Stimulated activated naive CD8-positive, alpha-beta T cell treated with anti-CD3 and anti-CD28 coated beads, Interleukin-15, Interleukin-2, amounts not matched to agents 100 U/mL and 50 U/mL, for 24 hours (primary cell): ENCODE data around the gene PEAK3.
"Not testable (repeated sequence)": the region's sequence is repeated elsewhere in the genome, so short reads cannot be mapped to it uniquely, and the experiment has no call there.

ENCODE experiments used
- ATAC-seq: fragments of 150-1000 bp; cut with Tn5 transposase; one replicate; pipeline ENCODE4 v1.10.0; 2021
- DNase-seq: peaks from one replicate; pipeline ENCODE4 v3.0.0; 2021

PEAK3 gene

DNA sequence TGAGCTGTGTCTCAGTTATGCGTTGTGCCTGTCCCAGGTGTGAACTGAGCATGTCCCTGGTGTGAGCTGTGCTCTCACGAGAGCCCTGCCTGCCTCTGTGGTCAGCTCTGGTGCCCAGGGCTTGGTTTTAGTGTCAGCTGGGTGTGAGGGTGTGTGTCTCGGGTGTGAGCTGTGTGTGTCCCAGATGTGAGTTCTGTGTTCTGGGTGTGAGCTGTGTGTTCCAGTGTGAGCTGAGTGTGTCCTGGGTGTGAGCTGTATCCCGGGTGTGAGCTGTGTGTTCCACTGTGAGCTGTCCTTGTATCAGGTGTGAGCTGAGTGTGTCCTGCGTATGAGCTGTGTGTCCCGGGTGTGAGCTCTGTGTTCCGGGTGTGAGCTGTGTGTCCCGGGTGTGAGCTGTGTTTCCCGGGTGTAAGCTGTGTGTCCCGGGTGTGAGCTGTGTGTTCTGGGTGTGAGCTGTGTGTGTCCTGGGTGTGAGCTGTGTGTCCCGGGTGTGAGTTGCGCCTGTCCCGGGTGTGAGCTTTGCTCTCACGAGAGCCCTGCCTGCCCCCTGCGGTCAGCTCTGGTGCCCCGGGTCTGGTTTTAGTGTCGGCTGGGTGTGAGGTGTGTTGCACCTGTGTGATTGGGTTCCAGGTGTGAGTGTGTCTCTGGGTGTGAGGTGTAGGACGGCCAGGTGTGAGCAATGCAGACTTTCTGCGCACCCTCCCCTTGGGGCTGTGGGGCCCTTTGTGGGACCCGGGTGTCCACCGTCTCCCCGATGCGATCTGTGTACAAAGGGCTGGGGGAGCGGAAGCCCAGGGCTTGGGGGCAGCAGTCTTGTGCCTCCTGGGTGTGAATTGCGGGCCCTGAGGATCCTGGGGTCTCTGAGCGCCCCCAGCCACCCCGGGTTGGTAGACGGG is 7.1 kb upstream of the PEAK3 start:
- ATAC-seq (no peak), DNase-seq (no peak)

DNA sequence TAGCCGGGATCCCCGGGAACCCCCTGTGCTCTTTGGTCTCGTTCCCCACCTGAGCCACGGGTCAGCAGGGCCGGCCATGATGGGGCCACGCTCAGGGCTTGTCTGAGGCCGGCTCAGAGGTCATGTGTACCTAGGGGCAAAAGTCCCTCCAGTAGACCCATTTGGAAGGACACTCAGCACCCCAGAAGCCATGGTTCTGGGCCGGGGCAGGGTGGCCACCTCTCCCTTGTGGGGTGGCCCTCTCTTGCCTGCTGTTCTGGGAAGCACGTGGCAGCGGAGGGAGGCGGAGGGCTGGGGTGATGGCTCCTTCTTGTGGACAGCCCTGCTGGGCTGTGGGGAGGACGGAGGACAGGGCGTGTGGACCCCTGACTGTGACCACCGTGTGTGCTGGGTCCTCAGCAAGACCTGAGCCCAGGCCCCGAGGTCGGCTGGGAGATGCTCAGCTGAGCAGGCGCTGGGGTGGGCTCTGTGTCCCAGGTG is 6.4 kb upstream of the PEAK3 start:
- DNase-seq: no peak
- ATAC-seq: no peak

DNA sequence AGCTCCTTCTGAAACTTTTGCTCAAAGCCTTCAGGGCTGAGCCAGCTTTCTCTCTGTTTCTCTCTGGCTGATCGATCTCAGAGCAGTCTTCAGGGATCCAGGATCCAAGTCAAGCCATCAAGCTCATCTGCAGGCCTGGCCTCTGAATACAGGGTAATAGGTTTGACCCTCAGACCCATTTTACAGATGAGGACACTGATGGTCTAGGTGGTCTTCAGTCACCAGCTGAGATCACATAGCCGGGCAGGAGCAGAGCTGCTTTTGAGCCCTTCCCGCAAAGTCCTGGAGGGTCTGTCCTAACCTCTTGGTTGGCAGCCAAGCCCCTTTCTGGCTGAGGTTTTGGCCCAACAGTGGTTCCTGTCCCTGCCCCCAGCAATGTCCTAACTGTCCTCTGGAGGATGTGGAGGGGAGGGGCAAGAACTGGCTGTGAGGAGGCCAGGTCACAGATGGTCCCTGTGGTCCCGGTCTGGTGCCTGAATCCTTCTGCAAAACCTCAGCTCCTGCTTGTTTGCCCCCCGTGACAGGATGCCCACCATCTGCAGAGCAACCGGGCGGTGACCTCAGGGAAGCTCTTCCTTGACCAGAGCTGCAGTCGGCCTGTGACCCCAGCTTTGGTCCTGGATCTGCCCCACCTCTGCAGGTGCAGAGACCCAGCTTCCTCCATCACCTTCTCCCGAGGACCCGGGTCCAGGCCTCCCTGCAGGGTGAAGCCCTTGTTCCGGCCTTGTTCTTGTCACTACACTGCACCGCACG is 5.8 kb upstream of the PEAK3 start:
- DNase-seq (no peak), ATAC-seq (no peak)

DNA sequence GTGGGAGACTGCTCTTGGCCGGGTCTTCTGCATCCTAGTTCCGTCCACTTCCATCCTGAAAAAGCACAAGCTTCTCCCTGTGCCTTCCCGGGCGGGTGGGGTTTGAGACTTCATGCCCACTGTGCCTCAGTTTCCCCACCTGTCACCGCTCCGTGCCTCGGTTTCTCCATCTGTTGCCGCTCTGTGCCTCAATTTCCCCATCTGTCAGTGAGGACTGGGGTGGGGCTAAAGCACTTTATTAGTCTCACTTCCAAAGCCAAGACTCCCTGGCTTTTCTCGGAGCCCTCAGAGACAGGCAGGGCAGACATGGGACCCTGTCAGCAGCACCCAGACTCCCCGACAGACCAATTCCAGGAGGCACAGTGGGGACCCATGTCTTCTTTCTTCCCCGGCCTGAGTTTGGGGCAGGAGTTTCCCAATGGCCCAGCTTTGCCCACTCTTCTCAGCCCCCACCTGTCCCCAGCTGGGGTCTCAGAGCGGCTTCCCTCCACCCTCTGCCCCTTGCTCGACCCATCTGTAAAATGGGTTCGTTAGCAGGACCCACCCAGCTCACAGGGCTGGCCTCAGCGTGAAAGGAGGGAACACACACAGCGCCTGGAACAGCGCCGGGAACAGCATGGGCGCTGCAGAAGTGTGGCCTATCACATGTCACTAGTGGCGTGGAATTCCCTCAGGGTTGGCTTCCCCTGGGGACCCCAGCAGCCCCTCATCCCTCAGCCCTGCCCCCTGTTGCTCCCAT is 4.6 kb upstream of the PEAK3 start:
- no peak for DNase-seq
- no peak for ATAC-seq

DNA sequence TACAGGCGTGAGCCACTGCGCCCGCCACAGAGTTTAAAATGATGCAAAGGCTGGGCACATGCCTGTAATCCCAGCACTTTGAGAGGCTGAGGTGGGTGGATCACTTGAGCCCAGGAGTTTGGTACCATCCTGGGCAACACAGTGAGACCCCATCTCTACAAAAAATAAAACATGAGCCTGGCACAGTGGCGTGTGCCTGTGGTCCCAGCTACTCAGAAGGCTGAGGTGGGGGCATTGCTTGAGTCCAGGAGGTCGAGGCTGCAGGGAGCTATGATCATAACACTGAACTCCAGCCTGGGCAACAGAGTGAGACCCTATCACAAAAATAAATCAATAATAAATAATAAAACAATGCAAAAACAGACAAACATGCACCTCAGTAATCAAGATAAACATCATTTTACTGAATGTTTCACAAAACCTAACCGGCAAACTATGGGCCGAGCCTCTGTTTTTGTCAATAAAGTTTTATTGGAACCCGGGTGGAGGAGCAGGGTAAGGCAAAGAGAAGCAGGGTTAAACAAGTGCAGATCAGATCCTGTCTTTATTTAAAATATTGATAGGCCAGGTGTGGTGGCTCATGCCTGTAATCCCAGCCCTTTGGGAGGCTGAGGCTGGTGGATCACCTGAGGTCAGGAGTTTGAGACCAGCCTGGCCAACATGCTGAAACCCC is 2.0 kb upstream of the PEAK3 start:
- DNase-seq: no peak
- ATAC-seq: no peak

DNA sequence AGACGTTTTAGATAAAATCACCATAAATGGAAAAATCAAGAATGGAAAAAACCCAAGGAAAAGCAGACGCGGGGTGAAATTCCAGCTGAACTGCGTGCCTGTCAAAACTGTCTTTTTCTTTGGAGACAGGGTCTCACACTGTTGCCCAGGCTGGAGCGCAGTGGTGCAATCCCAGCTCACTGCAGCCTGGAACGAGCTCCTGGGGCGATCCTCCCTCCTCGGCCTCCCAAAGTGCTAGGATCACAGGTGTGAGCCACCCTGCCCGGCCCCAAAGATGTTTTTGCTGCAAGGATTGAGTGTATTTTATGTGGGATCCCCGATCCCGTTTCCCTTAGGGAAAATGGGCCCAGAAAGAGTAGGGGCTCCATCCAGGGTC is 875 bp upstream of the PEAK3 start:
- DNase-seq (no peak), ATAC-seq (no peak)

DNA sequence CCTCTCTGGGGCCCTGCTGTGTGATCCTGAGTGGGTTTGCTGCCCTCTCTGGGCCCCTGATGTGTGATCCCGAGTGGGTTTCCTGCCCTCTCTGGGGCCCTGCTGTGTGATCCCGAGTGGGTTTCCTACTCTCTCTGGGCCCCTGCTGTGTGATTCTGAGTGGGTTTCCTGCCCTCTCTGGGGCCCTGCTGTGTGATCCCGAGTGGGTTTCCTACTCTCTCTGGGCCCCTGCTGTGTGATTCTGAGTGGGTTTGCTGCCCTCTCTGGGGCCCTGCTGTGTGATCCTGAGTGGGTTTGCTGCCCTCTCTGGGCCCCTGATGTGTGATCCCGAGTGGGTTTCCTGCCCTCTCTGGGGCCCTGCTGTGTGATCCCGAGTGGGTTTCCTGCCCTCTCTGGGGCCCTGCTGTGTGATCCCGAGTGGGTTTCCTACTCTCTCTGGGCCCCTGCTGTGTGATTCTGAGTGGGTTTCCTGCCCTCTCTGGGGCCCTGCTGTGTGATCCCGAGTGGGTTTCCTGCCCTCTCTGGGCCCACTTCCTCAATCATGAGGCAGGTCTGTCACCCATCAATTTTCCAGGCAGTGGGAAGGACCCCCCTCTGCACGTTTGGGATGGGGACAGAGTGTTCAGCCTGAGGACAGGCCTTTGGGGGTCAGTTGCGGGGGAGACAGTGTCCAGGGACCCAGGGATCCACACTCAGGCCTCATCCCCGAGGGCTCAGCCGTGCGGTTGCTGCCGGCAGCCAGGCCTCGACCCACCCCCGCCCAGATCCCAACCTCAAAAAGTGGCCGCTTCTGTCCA is 512 bp downstream of the PEAK3 start:
- not testable (repeated sequence) for ATAC-seq, DNase-seq

DNA sequence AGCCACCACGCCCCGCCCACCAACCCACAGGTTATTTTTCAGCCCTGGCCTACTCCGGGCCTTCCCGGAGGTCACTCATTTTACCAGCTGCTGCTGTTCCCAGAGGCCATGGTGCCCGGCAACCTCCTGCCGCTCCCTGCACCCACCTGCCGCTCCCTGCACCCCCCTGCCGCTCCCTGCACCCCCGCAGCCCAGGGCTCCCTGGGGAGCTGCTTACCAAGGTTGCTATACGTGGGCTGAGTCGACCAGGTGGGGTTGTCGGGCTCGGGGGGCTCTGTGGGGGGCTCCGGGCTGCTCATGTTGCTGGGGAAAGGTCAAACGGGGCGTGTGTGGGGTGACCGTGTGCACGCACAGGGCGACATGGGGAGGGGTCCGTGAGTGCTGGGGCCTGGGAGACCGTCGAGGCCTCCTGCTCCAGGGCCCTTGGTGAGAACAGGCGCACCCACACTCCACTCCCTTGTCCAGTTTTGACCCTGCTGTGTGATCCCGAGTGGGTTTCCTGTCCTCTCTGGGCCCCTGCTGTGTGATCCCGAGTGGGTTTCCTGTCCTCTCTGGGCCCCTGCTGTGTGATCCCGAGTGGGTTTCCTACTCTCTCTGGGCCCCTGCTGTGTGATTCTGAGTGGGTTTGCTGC is 1.2 kb downstream of the PEAK3 start:
- ATAC-seq: no peak
- no peak for DNase-seq

DNA sequence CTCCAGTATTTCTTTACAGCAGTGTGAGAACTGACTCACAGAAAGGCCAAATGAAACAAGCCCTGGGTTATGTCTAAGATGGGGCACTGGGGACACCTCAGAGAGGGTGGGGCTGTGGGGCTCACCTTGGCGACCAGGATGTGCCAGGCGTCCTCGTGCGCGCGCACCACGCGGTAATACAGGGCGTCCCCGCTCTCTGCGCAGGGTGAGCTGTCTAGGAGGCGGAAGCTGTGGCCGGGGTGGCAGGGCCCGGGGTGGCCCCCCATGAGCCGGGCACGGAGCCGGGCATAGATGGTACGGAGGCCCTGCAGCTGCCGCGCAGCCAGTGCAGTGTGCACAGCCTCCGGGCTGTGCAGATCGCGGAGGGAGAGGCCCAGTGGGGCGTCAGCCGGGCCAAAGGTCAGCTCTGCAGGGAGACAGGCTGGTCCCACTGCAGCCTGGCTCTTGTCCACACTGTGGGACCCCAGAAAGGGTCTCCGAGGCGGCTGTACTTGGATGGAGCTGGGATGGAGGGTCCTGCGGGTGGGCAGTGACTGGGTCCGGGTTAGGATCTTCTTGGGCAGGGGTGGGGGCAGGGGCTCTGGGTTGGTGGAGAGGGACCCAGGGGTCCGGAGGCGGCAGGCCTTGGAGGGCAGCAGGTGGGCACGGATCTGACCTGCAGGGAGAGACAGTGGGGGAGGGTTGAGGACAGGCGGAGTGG is 3.4 kb downstream of the PEAK3 start:
- ATAC-seq (no peak), DNase-seq (no peak)

DNA sequence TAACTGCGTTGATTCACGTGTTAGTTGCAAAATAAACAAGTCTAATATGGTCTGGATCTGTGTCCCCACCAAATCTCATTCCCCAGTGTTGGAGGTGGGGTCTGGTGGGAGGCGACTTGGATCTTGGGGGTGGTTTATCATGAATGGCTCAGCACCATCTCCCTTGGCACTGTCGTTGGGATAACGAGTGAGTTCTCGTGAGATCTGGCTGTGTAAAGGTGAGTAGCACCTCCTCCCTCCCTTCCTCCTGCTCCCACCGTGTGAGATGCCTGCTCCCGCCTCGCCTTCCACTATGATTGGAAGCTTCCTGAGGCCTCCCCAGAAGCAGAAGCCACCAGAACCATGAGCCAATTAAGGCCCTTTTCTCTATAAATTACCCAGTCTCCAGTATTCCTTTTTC is 4.8 kb downstream of the PEAK3 start:
- ATAC-seq: no peak
- DNase-seq: no peak

DNA sequence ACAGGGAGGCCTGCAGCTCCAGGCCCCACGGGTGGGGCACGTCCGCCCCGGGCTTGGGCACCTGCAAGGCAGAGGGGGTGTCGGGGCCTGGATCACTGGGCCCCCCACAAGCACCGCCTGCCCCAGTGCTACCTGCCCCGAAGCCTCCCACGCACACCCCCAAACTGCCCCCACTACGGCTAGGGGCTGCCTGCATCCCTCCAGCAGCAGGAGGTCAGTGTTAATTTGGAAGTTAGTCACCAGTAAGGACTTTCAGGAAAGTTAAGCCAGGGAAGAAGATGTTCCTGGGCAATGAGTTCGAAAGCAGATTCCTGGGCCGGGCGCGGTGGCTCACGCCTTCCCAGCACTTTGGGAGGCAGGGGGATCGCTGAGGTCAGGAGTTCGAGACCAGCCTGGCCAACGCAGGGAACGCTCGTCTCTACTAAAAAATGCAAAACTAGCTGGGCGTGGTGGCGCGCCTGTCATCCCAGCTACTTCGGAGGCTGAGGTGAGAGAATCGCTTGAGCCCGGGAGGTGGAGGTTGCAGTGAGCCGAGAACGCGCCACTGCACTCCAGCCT is 5.5 kb downstream of the PEAK3 start:
- ATAC-seq (no peak), DNase-seq (no peak)

DNA sequence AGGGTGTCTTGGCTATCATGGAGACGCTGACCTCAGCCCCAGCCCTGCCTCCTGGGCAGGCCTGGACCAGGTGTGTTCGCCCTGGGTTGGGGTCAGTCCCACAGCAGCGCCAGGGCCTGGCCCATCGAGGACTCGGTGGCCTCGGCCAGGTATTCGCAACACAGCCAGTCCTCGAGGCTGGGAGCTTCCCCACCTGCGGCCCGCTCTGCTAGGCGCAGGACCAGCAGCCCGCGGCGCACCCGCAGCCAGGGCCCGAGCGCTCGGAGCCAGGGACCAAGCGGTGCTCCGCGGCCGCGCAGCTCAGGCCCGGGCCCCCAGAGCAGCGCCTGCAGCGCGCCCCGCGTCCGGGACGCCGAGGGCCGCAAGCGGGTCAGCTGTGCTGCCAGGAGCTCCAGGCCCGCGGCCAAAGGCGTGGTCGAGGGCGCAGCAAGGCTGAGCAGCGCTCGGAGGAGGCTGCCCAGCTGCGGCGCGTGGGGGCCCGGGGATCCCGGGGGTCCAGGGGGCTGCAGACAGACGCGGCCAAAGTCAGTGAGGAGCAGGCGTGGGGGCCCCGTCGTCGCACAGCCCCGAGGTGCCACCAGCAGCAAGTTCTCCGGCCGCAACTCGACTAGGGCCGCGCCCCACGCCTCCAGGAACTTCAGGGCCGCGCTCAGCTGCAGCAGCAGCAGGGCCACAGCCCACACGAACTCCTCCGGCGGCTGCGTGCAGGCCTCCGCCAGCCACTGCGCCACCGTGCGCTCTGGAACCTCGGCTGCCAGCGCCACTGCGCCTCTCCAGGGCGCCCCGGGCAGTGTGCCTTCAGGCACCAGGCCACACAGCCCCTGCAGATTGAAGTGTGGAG is 6.2 kb downstream of the PEAK3 start:
- ATAC-seq: no peak

DNA sequence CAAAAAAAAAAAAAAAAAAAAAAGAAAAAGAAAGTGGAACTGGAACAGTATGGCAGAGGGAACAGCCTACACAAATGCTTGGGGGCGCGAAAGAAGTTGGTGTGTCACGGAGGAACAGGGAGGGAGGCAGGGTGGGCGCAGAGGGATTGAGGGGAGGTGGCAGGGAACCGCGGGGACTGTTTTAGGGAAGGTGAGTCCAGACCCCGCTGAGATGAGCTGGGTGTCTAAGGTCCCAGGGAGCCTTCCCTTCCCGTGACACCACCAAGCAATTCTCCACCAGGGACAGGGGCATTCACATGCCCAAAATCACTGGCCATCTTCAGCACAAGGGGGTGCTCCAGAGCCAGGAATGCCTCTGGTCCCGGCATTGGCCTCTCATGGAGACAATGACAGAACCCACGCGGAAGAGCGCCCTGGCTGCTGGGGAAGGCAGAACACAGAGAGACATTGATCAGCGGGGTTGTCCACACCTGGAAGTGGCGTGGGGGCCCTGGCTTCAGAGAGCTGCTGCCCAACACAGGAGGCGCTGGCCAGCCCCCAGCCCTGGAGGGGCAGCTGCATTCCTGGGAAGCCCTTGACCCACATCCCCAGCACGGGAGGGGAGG is 6.9 kb downstream of the PEAK3 start:
- peak; percentile 56 for DNase-seq
- no peak for ATAC-seq

More for the DNA sequence above, 6.2 kb downstream of the PEAK3 start:
- no peak for DNase-seq

DNA sequence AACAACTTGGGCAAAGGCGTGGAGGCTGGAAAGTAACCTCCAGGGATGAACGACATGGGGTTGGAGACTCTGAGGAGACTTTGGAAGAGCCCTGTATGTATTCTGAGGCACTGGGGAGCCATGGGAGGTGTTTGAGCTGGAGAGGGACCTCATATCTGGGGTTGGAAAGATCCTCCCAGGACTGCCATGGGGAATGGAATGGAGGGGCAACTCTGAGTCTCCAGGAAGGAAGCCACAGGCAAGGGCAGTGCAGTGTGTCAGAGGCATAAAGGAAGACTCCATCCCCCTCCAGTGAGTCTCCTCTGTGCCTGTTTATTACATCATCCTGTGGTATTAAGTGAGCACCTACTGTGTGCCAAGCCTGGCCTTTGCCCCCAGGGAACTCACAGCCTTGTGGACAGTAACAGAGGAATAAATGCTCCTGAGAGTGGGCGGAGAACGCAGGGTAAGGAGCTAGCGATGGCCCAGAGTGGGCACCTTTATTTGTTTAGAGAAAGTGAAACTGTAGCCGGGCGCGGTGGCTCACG is 7.7 kb downstream of the PEAK3 start:
- ATAC-seq: no peak
- DNase-seq: no peak

DNA sequence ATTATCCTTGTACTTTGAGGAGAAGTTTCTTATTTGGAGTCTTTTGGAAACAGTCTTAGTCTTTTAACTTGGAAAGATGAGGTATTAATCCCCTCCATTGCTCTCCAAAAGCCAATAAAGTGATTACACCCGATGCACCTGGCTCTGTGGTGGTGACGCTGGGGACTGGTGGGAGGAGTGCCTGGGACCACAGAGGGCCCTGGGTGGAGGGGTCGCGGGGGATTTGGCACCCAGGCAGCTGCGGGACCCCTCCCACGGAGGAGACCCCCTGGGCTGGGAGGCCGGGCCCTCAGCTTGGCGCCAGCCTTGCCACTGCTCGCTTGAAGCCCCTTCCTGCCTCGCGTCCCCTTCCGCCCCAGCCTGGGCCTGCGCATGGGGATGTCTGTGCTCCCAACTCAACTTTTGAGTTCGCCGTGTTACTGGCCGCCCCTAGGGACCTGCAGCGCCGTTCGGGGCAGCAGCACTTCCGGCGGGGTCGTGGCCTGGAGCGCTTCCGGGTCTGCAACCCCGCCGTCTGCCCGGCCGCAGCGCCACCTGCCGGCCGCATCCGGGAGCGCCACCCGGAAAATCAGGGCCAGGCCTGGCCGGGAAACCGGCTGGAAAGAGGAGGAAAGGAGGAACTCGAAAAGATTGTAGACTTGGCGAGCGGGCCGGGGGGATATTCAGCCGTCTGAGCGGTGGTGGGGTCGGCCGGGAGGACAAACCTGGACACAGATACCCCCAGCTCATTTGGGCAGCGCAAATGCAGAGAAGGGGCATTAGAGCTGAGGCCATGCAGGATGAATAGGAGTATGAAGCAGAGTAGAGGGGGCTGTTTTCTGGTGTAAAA is 8.4 kb downstream of the PEAK3 start:
- ATAC-seq (peak; percentile 77), DNase-seq (peak; percentile 91)

DNA sequence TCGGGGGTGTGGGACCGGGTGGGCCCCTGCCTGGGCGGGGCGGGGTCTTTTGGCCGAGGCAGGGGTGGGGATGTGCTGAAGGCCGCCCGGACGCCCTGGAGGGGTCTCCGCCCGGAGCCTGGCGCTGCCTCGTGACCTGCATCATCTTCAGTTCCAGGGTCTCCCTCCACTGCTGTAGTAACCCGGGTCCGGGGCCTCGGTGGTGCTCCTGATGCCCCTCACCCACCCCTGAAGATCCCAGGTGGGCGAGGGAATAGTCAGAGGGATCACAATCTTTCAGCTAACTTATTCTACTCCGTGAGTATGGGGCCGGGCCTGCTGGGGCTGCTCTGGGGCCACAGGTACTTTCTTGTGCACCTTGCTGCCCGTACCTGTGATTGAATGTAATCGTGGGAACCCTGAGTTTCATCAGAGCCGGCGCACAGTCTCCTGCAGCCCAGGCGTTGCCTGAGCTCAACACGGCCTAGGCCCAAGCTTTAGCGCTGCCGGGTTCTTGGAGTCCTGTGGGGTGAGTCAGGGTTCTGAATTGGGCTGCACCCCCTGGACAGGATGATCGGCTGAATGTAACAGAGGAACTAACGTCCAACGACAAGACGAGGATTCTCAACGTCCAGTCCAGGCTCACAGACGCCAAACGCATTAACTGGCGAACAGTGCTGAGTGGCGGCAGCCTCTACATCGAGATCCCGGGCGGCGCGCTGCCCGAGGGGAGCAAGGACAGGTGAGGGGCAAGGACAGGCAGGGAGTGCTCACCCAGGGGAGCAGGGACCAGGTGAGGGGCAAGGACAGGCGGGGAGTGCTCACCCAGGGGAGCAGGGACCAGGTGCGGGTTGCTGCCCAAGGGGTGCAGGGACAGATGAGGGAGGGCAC is 10.5 kb downstream of the PEAK3 start:
- no peak for ATAC-seq
- no peak for DNase-seq
